ENCODE data around the gene SRP68. TPM values are rescaled to one million over a fixed set of nuclear protein-coding genes. Genes with fewer than 3 reads are reported as not detected.

The SRP68 gene
- polyA plus RNA-seq, 1 experiment = 101 TPM

GRCh38 chr17:76008630-76009425 lies 63.5 kb downstream of the SRP68 start:
- POLR2A ChIA-PET = no interaction called here

GRCh38 chr17:76008208-76008607 lies 64.1 kb downstream of the SRP68 start:
- ChIA-PET POLR2A (interaction anchor here (0.6 kb wide), 1 partner anchor 101 kb away, joined by 5 read pairs; no protein-coding TSS in a partner anchor), CTCF (interaction anchor here (0.8 to 1.1 kb wide), 2 partner anchors 103 to 271 kb away, joined by 3 to 5 read pairs; no protein-coding TSS in a partner anchor)
- H3K4me3 ChIP-seq (ENCODE audit: low read depth, low read length) = no peak overlapping the region
- no peak for DNase-seq (ENCODE audit: low read depth, low spot score)
- no peak overlapping the region for H3K27ac ChIP-seq (ENCODE audit: low read depth, low read length)
- H3K27me3 ChIP-seq (ENCODE audit: control insufficient read depth, insufficient read depth, low read length) = no peaks in the 10 kb centered on the region
- peaks cover 5% of the 10 kb centered on the region; the same call in 1 of the 2 replicates for H3K9me3 ChIP-seq (ENCODE audit: control insufficient read depth, insufficient read depth, low read length)
- no peak for TF ChIP-seq CTCF (IDR thresholded peaks at IDR 0.05; ENCODE audit: low read depth, low read length)

More at GRCh38 chr17:76008630-76009425, 63.5 kb downstream of the SRP68 start:
- H3K27me3 ChIP-seq (ENCODE audit: control insufficient read depth, insufficient read depth, low read length) = peaks cover 2% of the 10 kb centered on the region
- no peak overlapping the region for H3K4me3 ChIP-seq (ENCODE audit: low read depth, low read length)
- TF ChIP-seq CTCF (IDR thresholded peaks at IDR 0.05; ENCODE audit: low read depth, low read length) = no peak
- DNase-seq (ENCODE audit: low read depth, low spot score) = no peak
- CTCF ChIA-PET = no interaction called here
- no peak overlapping the region for H3K27ac ChIP-seq (ENCODE audit: low read depth, low read length)
- peaks cover 5% of the 10 kb centered on the region; the same call in 1 of the 2 replicates for H3K9me3 ChIP-seq (ENCODE audit: control insufficient read depth, insufficient read depth, low read length)

- ChIA-PET CTCF (interaction anchor here (0.8 to 1.1 kb wide), 2 partner anchors 102 to 272 kb away, joined by 3 to 5 read pairs; no protein-coding TSS in a partner anchor), POLR2A (interaction anchor here (0.6 kb wide), 1 partner anchor 101 kb away, joined by 5 read pairs; no protein-coding TSS in a partner anchor)
- H3K4me3 ChIP-seq (ENCODE audit: low read depth, low read length) = no peak overlapping the region
These were observed 64.5 kb downstream of the SRP68 start for GRCh38 chr17:76007850-76008165.

GRCh38 chr17:76007131-76007849 lies 65.0 kb downstream of the SRP68 start:
- Histone ChIP-seq H3K27ac (ENCODE audit: low read depth, low read length) (no peak overlapping the region), H3K4me3 (ENCODE audit: low read depth, low read length) (no peak overlapping the region), H3K9me3 (ENCODE audit: control insufficient read depth, insufficient read depth, low read length) (peaks cover 5% of the 10 kb centered on the region; the same call in 1 of the 2 replicates), H3K27me3 (ENCODE audit: control insufficient read depth, insufficient read depth, low read length) (no peaks in the 10 kb centered on the region)
- DNase-seq (ENCODE audit: low read depth, low spot score) = no peak
- CTCF ChIA-PET = interaction anchor here (0.8 to 1.7 kb wide), 3 partner anchors 12 to 272 kb away, joined by 3 to 7 read pairs (median 5); no protein-coding TSS in a partner anchor
- no peak for TF ChIP-seq CTCF (IDR thresholded peaks at IDR 0.05; ENCODE audit: low read depth, low read length)
- POLR2A ChIA-PET = interaction anchor here (0.6 kb wide), 1 partner anchor 100 kb away, joined by 5 read pairs; no protein-coding TSS in a partner anchor

More at GRCh38 chr17:76007850-76008165, 64.5 kb downstream of the SRP68 start:
- Histone ChIP-seq H3K27ac (ENCODE audit: low read depth, low read length) (no peak overlapping the region), H3K9me3 (ENCODE audit: control insufficient read depth, insufficient read depth, low read length) (peaks cover 5% of the 10 kb centered on the region; the same call in 1 of the 2 replicates), H3K27me3 (ENCODE audit: control insufficient read depth, insufficient read depth, low read length) (no peaks in the 10 kb centered on the region)
- no peak for DNase-seq (ENCODE audit: low read depth, low spot score)
- no peak for TF ChIP-seq CTCF (IDR thresholded peaks at IDR 0.05; ENCODE audit: low read depth, low read length)
